Neural progenitor cell (in vitro differentiated cells): Measurements from ENCODE around the gene SLC38A7. TPM values are rescaled to one million over a fixed set of nuclear protein-coding genes. Genes with fewer than 3 reads are reported as not detected.

Experiments used
- DNase-seq: peaks from one replicate; pipeline ENCODE4 v3.0.0-alpha.2; 2016; ENCODE audit warnings: low spot score
- H2AFZ ChIP-seq: fragments of 200-600 bp; sonication (generic); replicated peaks from 2 replicates; pipeline ENCODE4 v1.6.1; 2016; ENCODE audit warnings: antibody characterized with exemption
- H3F3A ChIP-seq: fragments of 200-600 bp; sonication (generic); 2 replicates; pipeline ENCODE4 v1.6.1; 2016; ENCODE audit warnings: antibody characterized with exemption, low read depth
- H3K27ac ChIP-seq: fragments of 200-600 bp; sonication (generic); 2 replicates; pipeline ENCODE4 v1.5.1; 2016; ENCODE audit warnings: mild to moderate bottlenecking
- H3K27me3 ChIP-seq: fragments of 200-600 bp; sonication (generic); 2 replicates; pipeline ENCODE4 v1.6.1; 2016; ENCODE audit warnings: mild to moderate bottlenecking, moderate library complexity
- H3K36me3 ChIP-seq: fragments of 200-600 bp; sonication (generic); 2 replicates; pipeline ENCODE4 v1.5.1; 2016
- H3K4me1 ChIP-seq: fragments of 200-600 bp; sonication (generic); 2 replicates; pipeline ENCODE4 v1.6.1; 2016; ENCODE audit warnings: mixed run types
- H3K4me2 ChIP-seq: fragments of 200-600 bp; sonication (generic); 2 replicates; pipeline ENCODE4 v1.6.1; 2016
- H3K4me3 ChIP-seq: fragments of 200-600 bp; sonication (generic); 2 replicates; pipeline ENCODE4 v1.5.1; 2016
- H3K79me2 ChIP-seq: fragments of 200-600 bp; sonication (generic); 2 replicates; pipeline ENCODE4 v1.6.1; 2016; ENCODE audit warnings: low read depth
- H3K9ac ChIP-seq: fragments of 200-600 bp; sonication (generic); 2 replicates; pipeline ENCODE4 v1.6.1; 2016
- H3K9me3 ChIP-seq: fragments of 200-600 bp; sonication (generic); 2 replicates; pipeline ENCODE4 v1.5.1; 2016; ENCODE audit warnings: low read depth
- H4K20me1 ChIP-seq: fragments of 200-600 bp; sonication (generic); 2 replicates; pipeline ENCODE4 v1.6.1; 2016; ENCODE audit warnings: low read depth
- H3K27ac Mint-ChIP-seq: 3 replicates; pipeline ENCODE4 v1.8.0; 2021; ENCODE audit warnings: mixed read lengths
- H3K27me3 Mint-ChIP-seq: 2 replicates; pipeline ENCODE4 v1.8.0; 2022; ENCODE audit warnings: low read depth, mild to moderate bottlenecking, inconsistent platforms, moderate library complexity, mixed read lengths; ENCODE audit not compliant: insufficient read depth
- H3K36me3 Mint-ChIP-seq: 3 replicates; pipeline ENCODE4 v1.8.0; 2021; ENCODE audit warnings: mixed read lengths
- H3K4me1 Mint-ChIP-seq: 3 replicates; pipeline ENCODE4 v1.8.0; 2021; ENCODE audit warnings: mixed read lengths
- H3K4me3 Mint-ChIP-seq: 3 replicates; pipeline ENCODE4 v1.8.0; 2021; ENCODE audit warnings: mild to moderate bottlenecking, moderate library complexity, mixed read lengths
- H3K9me3 Mint-ChIP-seq: 3 replicates; pipeline ENCODE4 v1.8.0; 2020; ENCODE audit warnings: mixed read lengths
- CTCF ChIP-seq: fragments of 200-600 bp; sonication (generic); IDR thresholded peaks from 2 replicates; pipeline ENCODE4 v1.5.1; 2017; ENCODE audit warnings: antibody characterized with exemption, mild to moderate bottlenecking
- EZH2 ChIP-seq: fragments of 200-600 bp; sonication (generic); IDR thresholded peaks from 2 replicates; pipeline ENCODE4 v1.6.1; 2017; ENCODE audit warnings: antibody characterized with exemption, mild to moderate bottlenecking, moderate library complexity
- EZH2phosphoT487 ChIP-seq: fragments of 200-600 bp; sonication (generic); IDR thresholded peaks from 2 replicates; pipeline ENCODE4 v1.6.1; 2017; ENCODE audit warnings: antibody characterized with exemption
- total RNA-seq: library from RNA; depleted of rRNA; stranded (reverse); fragments of >200 nt; gene quantifications from 2 replicates; pipeline ENCODE4 v1.2.3, GENCODE V29; 2015; ENCODE audit warnings: low replicate concordance

SLC38A7 gene
- 9.8 and 13.8 TPM in 2 replicates for total RNA-seq

- Histone ChIP-seq H3K4me2 (peak within 1 kb of the TSS; percentile 89), H4K20me1 (no peaks in the 10 kb centered on the region), H2AFZ (peak within 1 kb of the TSS; percentile 100), H3K27ac (no peak within 1 kb of the TSS), H3K4me3 (peak within 1 kb of the TSS; percentile 79), H3F3A (no peaks in the 10 kb centered on the region), H3K36me3 (no peaks in the 10 kb centered on the region), H3K4me1 (no peaks in the 10 kb centered on the region), H3K79me2 (peaks cover 13% of the 10 kb centered on the region), H3K9ac (peak within 1 kb of the TSS; percentile 72), H3K27me3 (peaks cover 9% of the 10 kb centered on the region), H3K9me3 (no peaks in the 10 kb centered on the region)
- Mint-ChIP-seq H3K36me3 (peaks cover under 1% of the 10 kb centered on the region), H3K27ac (no peak within 1 kb of the TSS), H3K9me3 (no peaks in the 10 kb centered on the region), H3K4me3 (peak within 1 kb of the TSS; percentile 93), H3K4me1 (peaks cover 9% of the 10 kb centered on the region), H3K27me3 (peaks cover 4% of the 10 kb centered on the region)
- peak; percentile 92 for DNase-seq
- TF ChIP-seq CTCF = no peak
- no peak for TF ChIP-seq EZH2
- no peak for TF ChIP-seq EZH2phosphoT487
Observed at GRCh38 chr16:58684354-58685083, at the start of gene SLC38A7. Gene SLC38A7, minus strand, starts transcription at chr16:58684770. Its CDS starts 4,644 bp downstream, at chr16:58680126.

- H3K79me2 ChIP-seq = peaks cover 52% of the 10 kb centered on the region
- peaks cover 5% of the 10 kb centered on the region for H3K36me3 ChIP-seq
Observed at GRCh38 chr16:58733671-58734458, 49.3 kb upstream of the SLC38A7 start, which contains the start of gene GOT2. Gene GOT2, minus strand, starts transcription at chr16:58734316. Its CDS starts 88 bp downstream, at chr16:58734228.

GRCh38 chr16:58733248-58733670 is 48.7 kb upstream of the SLC38A7 start:
- peak overlapping the region; percentile 84 for H2AFZ ChIP-seq
- no peak for TF ChIP-seq EZH2
- no peak for TF ChIP-seq EZH2phosphoT487
- no peak for TF ChIP-seq CTCF

More at GRCh38 chr16:58733671-58734458, 49.3 kb upstream of the SLC38A7 start, which contains the start of gene GOT2:
- peak within 1 kb of the TSS; percentile 75 for H3K9ac ChIP-seq
- H4K20me1 ChIP-seq = peaks cover 26% of the 10 kb centered on the region
- Mint-ChIP-seq H3K4me3 (peak within 1 kb of the TSS; percentile 100), H3K27me3 (no peaks in the 10 kb centered on the region), H3K9me3 (no peaks in the 10 kb centered on the region), H3K4me1 (peaks cover 10% of the 10 kb centered on the region), H3K27ac (peak within 1 kb of the TSS; percentile 72), H3K36me3 (peaks cover 2% of the 10 kb centered on the region)
- TF ChIP-seq EZH2phosphoT487 (peak; percentile 45), CTCF (peak; percentile 85), EZH2 (no peak)
- no peaks in the 10 kb centered on the region for H3K9me3 ChIP-seq
- H3K4me3 ChIP-seq = peak within 1 kb of the TSS; percentile 90
- H3K27ac ChIP-seq = no peak within 1 kb of the TSS
- no peaks in the 10 kb centered on the region for H3K27me3 ChIP-seq
- peaks cover 10% of the 10 kb centered on the region for H3K4me1 ChIP-seq
- H3K4me2 ChIP-seq = peak within 1 kb of the TSS; percentile 79
- DNase-seq = peak; percentile 91
- peaks cover 4% of the 10 kb centered on the region for H3F3A ChIP-seq
- peak within 1 kb of the TSS; percentile 84 for H2AFZ ChIP-seq

More at GRCh38 chr16:58733248-58733670, 48.7 kb upstream of the SLC38A7 start:
- Mint-ChIP-seq H3K27me3 (no peaks in the 10 kb centered on the region), H3K4me1 (peaks cover 10% of the 10 kb centered on the region), H3K9me3 (no peaks in the 10 kb centered on the region), H3K36me3 (peaks cover 2% of the 10 kb centered on the region), H3K4me3 (peak overlapping the region; percentile 100), H3K27ac (peak overlapping the region; percentile 39)
- peaks cover 58% of the 10 kb centered on the region for H3K79me2 ChIP-seq
- peaks cover 10% of the 10 kb centered on the region for H3K4me1 ChIP-seq
- H3K27ac ChIP-seq = no peak overlapping the region
- no peaks in the 10 kb centered on the region for H3K27me3 ChIP-seq
- peak overlapping the region; percentile 79 for H3K4me2 ChIP-seq
- peaks cover 30% of the 10 kb centered on the region for H4K20me1 ChIP-seq
- H3K9ac ChIP-seq = peak overlapping the region; percentile 75
- H3K36me3 ChIP-seq = peaks cover 5% of the 10 kb centered on the region
- peak overlapping the region; percentile 90 for H3K4me3 ChIP-seq
- H3K9me3 ChIP-seq = no peaks in the 10 kb centered on the region
- H3F3A ChIP-seq = peaks cover 4% of the 10 kb centered on the region
- DNase-seq = no peak
